GM23338 (cell line): ENCODE results near the gene PARP9. TPM values are rescaled to one million over a fixed set of nuclear protein-coding genes. Genes with fewer than 3 reads are reported as not detected.

Experiments
- ATAC-seq: fragments of 200-7000 bp; cut with Tn5 transposase; 3 replicates; pipeline ENCODE4 v1.9.1; 2020
- DNase-seq: peaks from one replicate; pipeline ENCODE4 v3.0.0-alpha.2; 2015; ENCODE audit warnings: low spot score
- H2AFZ ChIP-seq: fragments of 200-600 bp; sonication (generic); 2 replicates; pipeline ENCODE4 v1.8.0; 2016; ENCODE audit warnings: antibody characterized with exemption, mild to moderate bottlenecking, moderate library complexity
- H3F3A ChIP-seq: fragments of 200-600 bp; sonication (generic); replicated peaks from 2 replicates; pipeline ENCODE4 v1.8.0; 2017; ENCODE audit warnings: antibody characterized with exemption, mixed run types, low read depth
- H3K27ac ChIP-seq: fragments of 200-600 bp; sonication (generic); 2 replicates; pipeline ENCODE4 v1.6.1; 2016; ENCODE audit warnings: low read depth
- H3K27me3 ChIP-seq: fragments of 200-600 bp; sonication (generic); 2 replicates; pipeline ENCODE4 v1.8.0; 2016; ENCODE audit warnings: mild to moderate bottlenecking, mixed run types, moderate library complexity; ENCODE audit not compliant: insufficient read depth
- H3K36me3 ChIP-seq: fragments of 200-600 bp; sonication (generic); 2 replicates; pipeline ENCODE4 v1.8.0; 2016; ENCODE audit warnings: mild to moderate bottlenecking; ENCODE audit not compliant: insufficient read depth
- H3K4me1 ChIP-seq: fragments of 200-600 bp; sonication (generic); 2 replicates; pipeline ENCODE4 v1.8.0; 2016; ENCODE audit warnings: mild to moderate bottlenecking, moderate library complexity; ENCODE audit not compliant: insufficient read depth
- H3K4me2 ChIP-seq: fragments of 200-600 bp; sonication (generic); 2 replicates; pipeline ENCODE4 v1.7.1; 2017; ENCODE audit warnings: mixed run types
- H3K4me3 ChIP-seq: fragments of 200-600 bp; sonication (generic); 2 replicates; pipeline ENCODE4 v1.6.1; 2016; ENCODE audit warnings: mixed run types
- H3K79me2 ChIP-seq: fragments of 200-600 bp; sonication (generic); replicated peaks from 2 replicates; pipeline ENCODE4 v1.8.0; 2017; ENCODE audit warnings: mild to moderate bottlenecking; ENCODE audit not compliant: insufficient read depth
- H3K9me2 ChIP-seq: fragments of 200-600 bp; sonication (generic); 2 replicates; pipeline ENCODE4 v1.8.0; 2017; ENCODE audit not compliant: insufficient read depth
- H4K20me1 ChIP-seq: fragments of 200-600 bp; sonication (generic); replicated peaks from 2 replicates; pipeline ENCODE4 v1.8.0; 2017; ENCODE audit warnings: mild to moderate bottlenecking; ENCODE audit not compliant: insufficient read depth
- H3K27ac Mint-ChIP-seq: 2 replicates; pipeline ENCODE4 v1.8.0; 2020; ENCODE audit warnings: inconsistent platforms, mild to moderate bottlenecking, moderate library complexity, mixed read lengths
- H3K27me3 Mint-ChIP-seq: 3 replicates; pipeline ENCODE4 v1.8.0; 2022; ENCODE audit warnings: low read depth, mild to moderate bottlenecking, moderate library complexity, mixed read lengths, inconsistent platforms; ENCODE audit not compliant: insufficient read depth, poor library complexity
- H3K36me3 Mint-ChIP-seq: 3 replicates; pipeline ENCODE4 v1.8.0; 2021; ENCODE audit warnings: low read depth, mild to moderate bottlenecking, inconsistent platforms, moderate library complexity, mixed read lengths
- H3K4me1 Mint-ChIP-seq: 3 replicates; pipeline ENCODE4 v1.8.0; 2020; ENCODE audit warnings: mild to moderate bottlenecking, inconsistent platforms, mixed read lengths
- H3K4me3 Mint-ChIP-seq: 3 replicates; pipeline ENCODE4 v1.8.0; 2021; ENCODE audit warnings: moderate library complexity, mild to moderate bottlenecking, inconsistent platforms, mixed read lengths
- H3K9me3 Mint-ChIP-seq: 3 replicates; pipeline ENCODE4 v1.8.0; 2020; ENCODE audit warnings: moderate library complexity, mild to moderate bottlenecking, inconsistent platforms, mixed read lengths
- CREB1 ChIP-seq: fragments of 250-450 bp; sonication (Bioruptor Pico); IDR thresholded peaks from 2 replicates; pipeline ENCODE4 v1.5.0; 2020; ENCODE audit warnings: low read depth, mild to moderate bottlenecking, moderate library complexity
- ETS1 ChIP-seq: IDR thresholded peaks from 2 replicates; pipeline ENCODE4 v1.6.1; 2016; ENCODE audit warnings: antibody characterized with exemption
- EZH2 ChIP-seq: fragments of 200-600 bp; sonication (generic); IDR thresholded peaks from one replicate; pipeline ENCODE4 v1.8.0; 2017; ENCODE audit warnings: antibody characterized with exemption, mild to moderate bottlenecking, low read depth; ENCODE audit not compliant: unreplicated experiment
- JUNB ChIP-seq: IDR thresholded peaks from one replicate; pipeline ENCODE4 v1.6.1; 2016; ENCODE audit warnings: antibody characterized with exemption; ENCODE audit not compliant: unreplicated experiment
- NANOG ChIP-seq: IDR thresholded peaks from 2 replicates; pipeline ENCODE4 v1.6.1; 2016; ENCODE audit warnings: antibody characterized with exemption, borderline replicate concordance
- POLR2AphosphoS5 ChIP-seq: IDR thresholded peaks from 2 replicates; pipeline ENCODE4 v1.6.1; 2016; ENCODE audit warnings: antibody characterized with exemption, low read depth
- ZNF114 ChIP-seq: fragments of 250-450 bp; sonication (Bioruptor Pico); IDR thresholded peaks from 2 replicates; pipeline ENCODE4 v1.5.0; 2020; ENCODE audit warnings: mild to moderate bottlenecking, moderate library complexity
- polyA plus RNA-seq: library from polyadenylated mRNA; unstranded; fragments of >200 nt; fragmentation: Nextera tagmentation; extraction: Ambion mirVana; gene quantifications from 2 replicates; pipeline ENCODE4 v1.2.1, GENCODE V29; 2016
- total RNA-seq: library from RNA; depleted of rRNA; stranded (reverse); fragments of >200 nt; shearing (Covaris generic); gene quantifications from 2 replicates; pipeline ENCODE4 v1.2.3, GENCODE V29; 2014
- TF ChIP-seq, protein P1 (sequence below): fragments of 250-450 bp; sonication (Bioruptor Pico); IDR thresholded peaks from 2 replicates; pipeline ENCODE4 v1.5.0; 2020; ENCODE audit warnings: mild to moderate bottlenecking, moderate library complexity

The PARP9 gene
- total and polyA plus RNA-seq, 2 experiments from 2014 or later, result 1.8 to 2.2 TPM

DNA sequence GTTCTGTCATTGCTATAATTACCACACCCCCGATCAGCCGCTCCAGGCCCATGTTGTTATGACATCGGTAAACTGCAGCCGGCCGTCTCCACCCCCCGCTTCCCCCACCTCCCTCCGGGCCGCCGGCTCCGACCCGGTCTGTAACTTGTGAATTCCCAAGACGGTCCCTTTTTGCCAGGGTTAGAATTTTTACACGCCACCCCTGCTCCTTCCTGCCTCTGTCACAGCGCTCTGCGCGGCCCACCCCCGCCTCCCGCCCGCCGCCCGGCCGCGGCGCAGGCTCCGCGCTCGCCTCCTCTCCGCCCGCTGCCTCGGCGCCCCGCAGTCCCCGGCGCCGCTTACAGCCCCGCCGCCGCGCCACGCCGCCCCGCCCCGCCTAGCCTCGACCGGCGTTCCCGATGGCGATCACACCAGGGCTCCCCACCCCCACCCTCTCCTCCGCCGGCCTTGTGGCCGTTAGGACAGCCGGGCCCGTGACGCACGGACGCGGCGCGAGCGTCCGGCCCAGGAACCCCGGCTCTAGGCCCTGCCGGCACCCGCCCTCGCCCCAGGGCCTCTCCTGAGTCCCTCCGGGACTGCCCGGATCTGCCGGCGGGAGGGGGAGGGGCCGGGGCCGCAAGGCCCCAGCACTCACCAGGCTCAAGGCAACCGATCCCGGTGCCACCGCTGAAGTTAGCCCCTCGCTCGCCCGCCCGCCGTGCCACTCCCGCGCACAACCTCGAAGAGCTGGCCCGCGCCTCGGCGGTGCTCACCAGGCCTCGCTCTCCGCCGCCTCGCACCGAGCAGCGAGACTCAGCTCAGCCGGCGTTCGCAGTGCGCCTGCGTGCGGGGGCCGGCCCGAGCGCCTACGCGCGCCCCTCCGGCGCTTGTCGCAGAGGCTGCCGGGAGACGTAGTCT lies 49.7 kb downstream of the PARP9 start, which contains the start of gene KPNA1:
TSS of gene KPNA1 (minus strand) at position 817 of the 897 bp plus-strand sequence. CDS start 18,374 bp downstream, outside the sequence.
- Histone ChIP-seq H2AFZ (peak within 1 kb of the TSS; percentile 98), H3K9me2 (no peaks in the 10 kb centered on the region), H3K27me3 (no peaks in the 10 kb centered on the region), H3K36me3 (no peaks in the 10 kb centered on the region), H3K4me3 (peak within 1 kb of the TSS; percentile 71), H3K79me2 (peaks cover 47% of the 10 kb centered on the region), H3F3A (no peaks in the 10 kb centered on the region; the same call in 1 of the 2 replicates), H4K20me1 (peaks cover 22% of the 10 kb centered on the region; the same call in 1 of the 2 replicates), H3K4me1 (peaks cover 43% of the 10 kb centered on the region), H3K27ac (peak within 1 kb of the TSS; percentile 77), H3K4me2 (peak within 1 kb of the TSS; percentile 75)
- Mint-ChIP-seq H3K4me1 (peaks cover 42% of the 10 kb centered on the region), H3K27me3 (peaks cover 2% of the 10 kb centered on the region), H3K36me3 (no peaks in the 10 kb centered on the region), H3K9me3 (no peaks in the 10 kb centered on the region; the same call in 2 of the 3 replicates), H3K27ac (peak within 1 kb of the TSS; percentile 79), H3K4me3 (peak within 1 kb of the TSS; percentile 87)
- DNase-seq (peak; percentile 92), ATAC-seq (peak; percentile 92)
- TF ChIP-seq ZNF114 (no peak), NANOG (no peak), JUNB (no peak), ETS1 (peak; percentile 57; the same call in 1 of the 2 replicates), EZH2 (no peak), POLR2AphosphoS5 (peak; percentile 97), CREB1 (CRISPR knock-in tag) (peak; percentile 71)
- TF ChIP-seq, protein P1, sequence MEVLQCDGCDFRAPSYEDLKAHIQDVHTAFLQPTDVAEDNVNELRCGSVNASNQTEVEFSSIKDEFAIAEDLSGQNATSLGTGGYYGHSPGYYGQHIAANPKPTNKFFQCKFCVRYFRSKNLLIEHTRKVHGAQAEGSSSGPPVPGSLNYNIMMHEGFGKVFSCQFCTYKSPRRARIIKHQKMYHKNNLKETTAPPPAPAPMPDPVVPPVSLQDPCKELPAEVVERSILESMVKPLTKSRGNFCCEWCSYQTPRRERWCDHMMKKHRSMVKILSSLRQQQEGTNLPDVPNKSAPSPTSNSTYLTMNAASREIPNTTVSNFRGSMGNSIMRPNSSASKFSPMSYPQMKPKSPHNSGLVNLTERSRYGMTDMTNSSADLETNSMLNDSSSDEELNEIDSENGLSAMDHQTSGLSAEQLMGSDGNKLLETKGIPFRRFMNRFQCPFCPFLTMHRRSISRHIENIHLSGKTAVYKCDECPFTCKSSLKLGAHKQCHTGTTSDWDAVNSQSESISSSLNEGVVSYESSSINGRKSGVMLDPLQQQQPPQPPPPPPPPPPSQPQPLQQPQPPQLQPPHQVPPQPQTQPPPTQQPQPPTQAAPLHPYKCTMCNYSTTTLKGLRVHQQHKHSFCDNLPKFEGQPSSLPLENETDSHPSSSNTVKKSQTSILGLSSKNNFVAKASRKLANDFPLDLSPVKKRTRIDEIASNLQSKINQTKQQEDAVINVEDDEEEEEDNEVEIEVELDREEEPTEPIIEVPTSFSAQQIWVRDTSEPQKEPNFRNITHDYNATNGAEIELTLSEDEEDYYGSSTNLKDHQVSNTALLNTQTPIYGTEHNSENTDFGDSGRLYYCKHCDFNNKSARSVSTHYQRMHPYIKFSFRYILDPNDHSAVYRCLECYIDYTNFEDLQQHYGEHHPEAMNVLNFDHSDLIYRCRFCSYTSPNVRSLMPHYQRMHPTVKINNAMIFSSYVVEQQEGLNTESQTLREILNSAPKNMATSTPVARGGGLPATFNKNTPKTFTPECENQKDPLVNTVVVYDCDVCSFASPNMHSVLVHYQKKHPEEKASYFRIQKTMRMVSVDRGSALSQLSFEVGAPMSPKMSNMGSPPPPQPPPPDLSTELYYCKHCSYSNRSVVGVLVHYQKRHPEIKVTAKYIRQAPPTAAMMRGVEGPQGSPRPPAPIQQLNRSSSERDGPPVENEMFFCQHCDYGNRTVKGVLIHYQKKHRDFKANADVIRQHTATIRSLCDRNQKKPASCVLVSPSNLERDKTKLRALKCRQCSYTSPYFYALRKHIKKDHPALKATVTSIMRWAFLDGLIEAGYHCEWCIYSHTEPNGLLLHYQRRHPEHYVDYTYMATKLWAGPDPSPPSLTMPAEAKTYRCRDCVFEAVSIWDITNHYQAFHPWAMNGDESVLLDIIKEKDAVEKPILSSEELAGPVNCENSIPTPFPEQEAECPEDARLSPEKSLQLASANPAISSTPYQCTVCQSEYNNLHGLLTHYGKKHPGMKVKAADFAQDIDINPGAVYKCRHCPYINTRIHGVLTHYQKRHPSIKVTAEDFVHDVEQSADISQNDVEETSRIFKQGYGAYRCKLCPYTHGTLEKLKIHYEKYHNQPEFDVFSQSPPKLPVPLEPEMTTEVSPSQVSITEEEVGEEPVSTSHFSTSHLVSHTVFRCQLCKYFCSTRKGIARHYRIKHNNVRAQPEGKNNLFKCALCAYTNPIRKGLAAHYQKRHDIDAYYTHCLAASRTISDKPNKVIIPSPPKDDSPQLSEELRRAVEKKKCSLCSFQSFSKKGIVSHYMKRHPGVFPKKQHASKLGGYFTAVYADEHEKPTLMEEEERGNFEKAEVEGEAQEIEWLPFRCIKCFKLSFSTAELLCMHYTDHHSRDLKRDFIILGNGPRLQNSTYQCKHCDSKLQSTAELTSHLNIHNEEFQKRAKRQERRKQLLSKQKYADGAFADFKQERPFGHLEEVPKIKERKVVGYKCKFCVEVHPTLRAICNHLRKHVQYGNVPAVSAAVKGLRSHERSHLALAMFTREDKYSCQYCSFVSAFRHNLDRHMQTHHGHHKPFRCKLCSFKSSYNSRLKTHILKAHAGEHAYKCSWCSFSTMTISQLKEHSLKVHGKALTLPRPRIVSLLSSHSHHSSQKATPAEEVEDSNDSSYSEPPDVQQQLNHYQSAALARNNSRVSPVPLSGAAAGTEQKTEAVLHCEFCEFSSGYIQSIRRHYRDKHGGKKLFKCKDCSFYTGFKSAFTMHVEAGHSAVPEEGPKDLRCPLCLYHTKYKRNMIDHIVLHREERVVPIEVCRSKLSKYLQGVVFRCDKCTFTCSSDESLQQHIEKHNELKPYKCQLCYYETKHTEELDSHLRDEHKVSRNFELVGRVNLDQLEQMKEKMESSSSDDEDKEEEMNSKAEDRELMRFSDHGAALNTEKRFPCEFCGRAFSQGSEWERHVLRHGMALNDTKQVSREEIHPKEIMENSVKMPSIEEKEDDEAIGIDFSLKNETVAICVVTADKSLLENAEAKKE (CRISPR knock-in tag), result no peak
